Heart right ventricle (tissue), 16 donors: ENCODE data around the gene ING2. TPM values are rescaled to one million over a fixed set of nuclear protein-coding genes. Genes with fewer than 3 reads are reported as not detected.

Experiments used
- ATAC-seq, 8 donors: fragments of 200-7000 bp; cut with Tn5 transposase; one replicate each; pipeline ENCODE4 v1.9.1; 2020; ENCODE audit warnings: mild to moderate bottlenecking in 8 of 8, moderate library complexity in 8 of 8, moderate number of reproducible peaks in 1 of 8
- DNase-seq, 2 donors: peaks; one replicate each; pipeline ENCODE4 v3.0.0-alpha.2; 2020
- H3K27ac ChIP-seq, 10 donors: fragments of 200-600 bp; sonication (generic) in 2 of 10; one replicate each; pipeline versions ENCODE4 v1.5.0 to v1.8.0; 2020 to 2022; ENCODE audit warnings: mild to moderate bottlenecking in 3 of 10
- H3K27me3 ChIP-seq, 7 donors: fragments of 200-600 bp; one replicate each; pipeline ENCODE4 v1.8.0; 2021 to 2022; ENCODE audit warnings: mild to moderate bottlenecking in 2 of 7
- H3K36me3 ChIP-seq, 9 donors: fragments of 200-600 bp; sonication (generic) in 1 of 9; one replicate each; pipeline versions ENCODE4 v1.5.0 to v1.8.0; 2020 to 2022; ENCODE audit warnings: mild to moderate bottlenecking in 2 of 9
- H3K4me1 ChIP-seq, 9 donors: fragments of 200-600 bp; sonication (generic) in 1 of 9; one replicate each; pipeline versions ENCODE4 v1.5.0 to v1.8.0; 2020 to 2022; ENCODE audit warnings: mild to moderate bottlenecking in 4 of 9
- H3K4me3 ChIP-seq, 10 donors: fragments of 200-600 bp; sonication (generic) in 2 of 10; one replicate each; pipeline versions ENCODE4 v1.5.0 to v1.8.0; 2020 to 2022; ENCODE audit warnings: mild to moderate bottlenecking in 7 of 10, moderate library complexity in 2 of 10
- H3K9me3 ChIP-seq, 11 donors: fragments of 200-600 bp in 10 of 11; sonication (generic) in 2 of 11; one replicate each; pipeline versions ENCODE4 v1.5.0 to v1.8.0; 2013 to 2022; ENCODE audit warnings: mild to moderate bottlenecking in 2 of 11, control low read depth in 1 of 11, moderate library complexity in 1 of 11
- CTCF ChIP-seq, 9 donors: fragments of 200-600 bp; sonication (generic) in 2 of 9; IDR thresholded peaks; one replicate each; pipeline versions ENCODE4 v1.5.0 to v1.8.0; 2021 to 2022; ENCODE audit warnings: antibody characterized with exemption in 9 of 9, mild to moderate bottlenecking in 5 of 9, moderate library complexity in 1 of 9
- WGBS, 2 donors: extraction: QIAGEN DNeasy Blood & Tissue Kit; methylation state at CpG; one replicate each; pipeline ENCODE4 v1.1.7; 2013; ENCODE audit warnings: inconsistent platforms in 1 of 2; 5-methylcytosine and 5-hydroxymethylcytosine counted together
- intact Hi-C, 10 donors: fragments of 100-400 bp; cut with DNase I; formaldehyde crosslinking; loops; one replicate each; pipeline versions ENCODE4 v1.11.1 to v1.14.2; 2022
- polyA plus RNA-seq, 2 donors: library from polyadenylated mRNA; stranded (reverse); fragments of 200-250 nt; gene quantifications; one replicate each; pipeline ENCODE4 v1.2.3, GENCODE V29; 2013
- total RNA-seq, 10 donors: library from RNA; stranded (reverse); fragmentation: NEBNext Ultra II Directional in 3 of 10; extraction: Animal tissue kit (Norgen Biotek cat#: 25700) in 3 of 10; gene quantifications; one replicate each; pipeline versions ENCODE4 v1.2.1 to v1.2.4, GENCODE V29; 2021 to 2023
- donor health status: Arrhythmogenic right ventricular cardiomyopathy.
- donor health status: ischemic (EF 13 %, LVEDD 7.1; RV severe dilation, severe dysfunction).
- donor health status: healthy with polysubstance abuse.
- donor health status: DM: no; HTN: yes; CAD: no.
- donor health status: DM: no; HTN: no; CAD: no.
- donor health status: ischemic (EF 25% LVEDD 6.9; RV normal size, moderate dysfunction).
- donor health status: ischemic (EF 25% LVEDD 5.7; RV mildly dilated, moderate dysfunction).
- donor health status: healthy.
- donor health status: DM: yes; HTN: yes; CAD: no.
- donor health status: Ischemic cardiomyopathy.
- donor health status: ischemic (EF 35%, LVEDD 5.7; RV mildly dilated, moderate dysfunction).
- donor health status: nonischemic (EF 11% LVEDD 7.7; RV severe dilation, severe dysfunction).
- donor health status: DM: yes; HTN: yes; CAD: no.
- donor health status: PGD.
- donor health status: ischemic (EF 29% LVEDD 5.4; RV normal size, mild dysfunction).
- donor health status: nonischemic (EF 23%, LVEDD 6.1; RV moderate dilation, normal function).

The ING2 gene
- total and polyA plus RNA-seq, 12 donors: 1.7 to 8.6 (median 5.2) TPM

- H3K4me1 ChIP-seq: no peaks in the 10 kb centered on the region
- H3K27me3 ChIP-seq: peaks cover 0 to 42% (median 20%) of the 10 kb centered on the region in 7 donors
- no peak for DNase-seq
- no peak overlapping the region for H3K27ac ChIP-seq
- no peak overlapping the region for H3K4me3 ChIP-seq
- intact Hi-C loops: no loop called here
- no peak for ATAC-seq
- no peak for TF ChIP-seq CTCF (IDR thresholded peaks at IDR 0.05)
- peaks cover 0 to 2% (median 0%) of the 10 kb centered on the region in 11 donors for H3K9me3 ChIP-seq
- no peaks in the 10 kb centered on the region for H3K36me3 ChIP-seq
- 61 to 71% methylated on average over 23 of the region's 23 CpGs for WGBS, 2 donors
Observed at GRCh38 chr4:183533698-183534097, 28.8 kb downstream of the ING2 start.

GRCh38 chr4:183540410-183541009, 35.7 kb downstream of the ING2 start:
- DNase-seq (no peak), ATAC-seq (no peak)
- peaks cover 0 to 15% (median 0%) of the 10 kb centered on the region in 11 donors for H3K9me3 ChIP-seq
- no peaks in the 10 kb centered on the region for H3K36me3 ChIP-seq
- no peaks in the 10 kb centered on the region for H3K4me1 ChIP-seq
- H3K4me3 ChIP-seq: no peak overlapping the region
- no peak overlapping the region for H3K27ac ChIP-seq
- H3K27me3 ChIP-seq: peaks cover 0 to 37% (median 9%) of the 10 kb centered on the region in 7 donors
- WGBS, 2 donors: 68 to 75% methylated on average over 13 of the region's 13 CpGs
- no peak for TF ChIP-seq CTCF (IDR thresholded peaks at IDR 0.05)
- intact Hi-C loops: no loop called here

- intact Hi-C loops: no loop called here
Observed at GRCh38 chr4:183541010-183541751, 36.3 kb downstream of the ING2 start.

GRCh38 chr4:183541752-183542040, 36.8 kb downstream of the ING2 start:
- DNase-seq (no peak), ATAC-seq (no peak)
- H3K27me3 ChIP-seq: peaks cover 0 to 29% (median 9%) of the 10 kb centered on the region in 7 donors
- H3K4me1 ChIP-seq: no peaks in the 10 kb centered on the region
- no peaks in the 10 kb centered on the region for H3K36me3 ChIP-seq
- intact Hi-C loops: no loop called here
- no peak for TF ChIP-seq CTCF (IDR thresholded peaks at IDR 0.05)
- H3K27ac ChIP-seq: no peak overlapping the region
- H3K4me3 ChIP-seq: no peak overlapping the region
- 35 to 37% methylated on average over 3 of the region's 3 CpGs for WGBS, 2 donors
- H3K9me3 ChIP-seq: peaks cover 0 to 15% (median 0%) of the 10 kb centered on the region in 11 donors

More at GRCh38 chr4:183541010-183541751, 36.3 kb downstream of the ING2 start:
- H3K4me3 ChIP-seq: no peak overlapping the region
- H3K9me3 ChIP-seq: peaks cover 0 to 15% (median 0%) of the 10 kb centered on the region in 11 donors
- H3K4me1 ChIP-seq: no peaks in the 10 kb centered on the region
- 53 to 60% methylated on average over 13 of the region's 13 CpGs for WGBS, 2 donors
- peaks cover 0 to 34% (median 9%) of the 10 kb centered on the region in 7 donors for H3K27me3 ChIP-seq
- TF ChIP-seq CTCF (IDR thresholded peaks at IDR 0.05): no peak
- DNase-seq (no peak), ATAC-seq (no peak)
- H3K36me3 ChIP-seq: no peaks in the 10 kb centered on the region
- H3K27ac ChIP-seq: no peak overlapping the region
